GM21786 (cell line): Measurements from ENCODE around the gene KLRG1.

Experiments
- ATAC-seq: cut with Tn5 transposase; IDR thresholded peaks from one replicate; pipeline ENCODE4 v1.9.1; 2021; ENCODE audit not compliant: unreplicated experiment

Gene KLRG1

DNA sequence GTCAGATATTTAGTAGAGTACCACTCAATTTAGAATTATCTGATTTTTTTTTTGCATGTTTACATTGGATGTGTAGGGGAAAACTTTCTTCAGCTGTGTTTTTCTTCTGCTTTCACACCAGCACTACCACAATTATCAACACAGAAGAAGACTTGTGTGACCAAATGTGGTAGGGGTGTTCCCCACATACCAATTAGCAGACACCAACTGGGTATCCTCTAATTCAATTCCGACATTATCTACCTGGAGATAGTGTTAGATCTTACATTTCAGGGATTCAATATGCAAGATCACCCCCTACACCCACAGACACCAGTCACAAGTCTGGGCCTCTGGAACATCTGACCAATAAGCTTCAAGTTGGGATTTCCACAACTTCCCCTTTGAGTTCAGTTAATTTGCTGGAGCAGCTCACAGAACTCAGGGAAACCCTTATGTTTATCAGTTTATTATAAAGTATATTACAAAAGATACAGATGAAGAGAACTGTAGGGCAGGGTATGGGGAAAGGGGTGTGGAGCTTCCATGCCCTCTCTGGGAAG lies 4.1 kb upstream of the KLRG1 start:
- no peak for ATAC-seq

GRCh38 chr12:8987163-8987562 lies 2.2 kb upstream of the KLRG1 start:
- no peak for ATAC-seq

GRCh38 chr12:8987685-8988084 lies 1.7 kb upstream of the KLRG1 start:
- ATAC-seq = no peak

GRCh38 chr12:8991371-8992345 lies 2.3 kb downstream of the KLRG1 start:
- no peak for ATAC-seq

GRCh38 chr12:8993827-8994226 lies 4.5 kb downstream of the KLRG1 start:
- ATAC-seq = no peak

- ATAC-seq = no peak
These were observed 5.9 kb downstream of the KLRG1 start for GRCh38 chr12:8995021-8995775.

- peak; percentile 98 for ATAC-seq
These were observed 7.5 kb downstream of the KLRG1 start for GRCh38 chr12:8996682-8997405.

DNA sequence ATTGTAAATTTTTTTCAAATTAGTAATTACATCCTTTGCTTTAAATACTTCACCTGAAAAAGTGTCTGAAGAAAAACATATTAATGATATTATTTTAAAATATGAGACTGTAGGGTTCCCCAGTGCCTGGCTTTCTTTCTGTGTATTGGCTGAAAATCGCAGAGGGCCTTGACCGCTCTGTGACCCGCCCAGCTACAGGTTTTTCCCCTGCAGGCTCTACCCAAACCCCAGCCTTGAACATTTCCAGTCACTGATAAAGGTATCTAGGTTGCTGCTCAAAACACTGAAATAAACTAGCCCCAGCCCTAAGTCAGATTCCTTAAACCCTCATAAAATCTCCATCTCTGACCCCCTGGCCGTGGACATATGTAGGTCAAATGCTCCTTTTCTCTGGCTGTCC lies 11.9 kb downstream of the KLRG1 start:
- ATAC-seq = no peak

- no peak for ATAC-seq
These were observed 13.0 kb downstream of the KLRG1 start for GRCh38 chr12:9002335-9002734.

- ATAC-seq = no peak
These were observed 33.2 kb downstream of the KLRG1 start for GRCh38 chr12:9022592-9022991.

GRCh38 chr12:9024512-9024911 lies 35.2 kb downstream of the KLRG1 start:
- no peak for ATAC-seq

- ATAC-seq = no peak
These were observed 38.1 kb downstream of the KLRG1 start for GRCh38 chr12:9027161-9028059.

DNA sequence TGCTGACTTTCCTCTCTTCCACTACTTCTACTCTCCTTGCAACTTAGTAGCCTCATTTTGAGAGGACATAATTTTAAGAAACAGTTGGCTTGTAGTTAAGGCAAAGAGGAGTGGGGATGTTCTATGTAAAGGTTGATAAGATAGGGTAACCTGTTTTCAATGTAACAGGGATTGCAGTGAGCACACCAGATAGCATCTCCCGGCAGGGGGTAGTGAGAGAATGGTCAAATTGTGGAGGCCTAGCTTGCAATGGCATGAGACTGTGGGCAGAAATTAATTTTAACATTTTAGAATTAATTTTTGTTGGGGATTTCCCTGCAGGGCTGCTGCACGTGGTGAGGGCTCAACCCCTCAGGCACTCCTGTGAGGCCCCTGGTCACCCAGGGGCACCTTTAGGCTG lies 41.4 kb downstream of the KLRG1 start:
- no peak for ATAC-seq

- no peak for ATAC-seq
These were observed 43.0 kb downstream of the KLRG1 start for GRCh38 chr12:9032202-9032964.

GRCh38 chr12:9033265-9033887 lies 44.0 kb downstream of the KLRG1 start:
- no peak for ATAC-seq

GRCh38 chr12:9034095-9034494 lies 44.7 kb downstream of the KLRG1 start:
- ATAC-seq = no peak

- no peak for ATAC-seq
These were observed 46.9 kb downstream of the KLRG1 start for GRCh38 chr12:9036227-9036626.

- ATAC-seq = no peak
These were observed 48.1 kb downstream of the KLRG1 start for GRCh38 chr12:9037431-9037830.

DNA sequence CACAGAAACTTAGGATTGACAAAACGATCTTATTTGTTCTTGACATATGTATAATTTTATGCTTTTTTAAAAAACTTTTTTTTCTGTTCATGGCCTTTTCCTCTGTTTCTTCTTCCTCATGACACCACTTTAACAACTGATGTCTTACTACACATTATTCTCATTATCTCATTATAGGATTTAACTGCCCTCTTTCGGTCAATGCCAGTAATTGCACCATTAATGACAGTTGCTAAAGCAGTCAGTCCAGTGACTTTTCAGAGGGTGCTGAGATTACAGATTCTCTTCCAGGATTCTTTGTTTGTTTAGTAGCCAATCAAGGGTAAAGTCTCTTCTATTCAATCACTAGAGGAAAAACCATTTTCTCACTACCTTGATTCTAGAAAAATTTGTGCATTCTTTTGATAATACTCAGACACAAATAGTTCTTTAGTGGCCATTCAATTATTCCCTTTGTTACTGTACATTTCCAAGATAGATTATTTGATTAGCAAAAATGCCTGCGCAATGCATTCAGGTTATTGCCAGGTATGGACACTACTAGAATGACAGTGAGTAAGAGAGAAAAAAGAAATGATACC lies 50.1 kb downstream of the KLRG1 start:
- ATAC-seq = no peak
